Peyer's patch (tissue), 4 donors: ENCODE results near the gene P2RY6.

Experiments
- POLR2A ChIP-seq, 2 donors: fragments of 450-650 bp; IDR thresholded peaks; one replicate each; pipeline ENCODE4 v1.5.1; 2017; ENCODE audit warnings: antibody characterized with exemption in 2 of 2, mild to moderate bottlenecking in 2 of 2, moderate library complexity in 2 of 2
- TF ChIP-seq, protein P1 (sequence below), 6 experiments: fragments of 450-650 bp in 4 of 6; fragments of 200-600 bp in 2 of 6; sonication (generic) in 1 of 6; IDR thresholded peaks; one replicate each; pipeline ENCODE4 v1.5.1; 2017 to 2019; ENCODE audit warnings: antibody characterized with exemption in 6 of 6, mild to moderate bottlenecking in 3 of 6, moderate library complexity in 1 of 6

DNA sequence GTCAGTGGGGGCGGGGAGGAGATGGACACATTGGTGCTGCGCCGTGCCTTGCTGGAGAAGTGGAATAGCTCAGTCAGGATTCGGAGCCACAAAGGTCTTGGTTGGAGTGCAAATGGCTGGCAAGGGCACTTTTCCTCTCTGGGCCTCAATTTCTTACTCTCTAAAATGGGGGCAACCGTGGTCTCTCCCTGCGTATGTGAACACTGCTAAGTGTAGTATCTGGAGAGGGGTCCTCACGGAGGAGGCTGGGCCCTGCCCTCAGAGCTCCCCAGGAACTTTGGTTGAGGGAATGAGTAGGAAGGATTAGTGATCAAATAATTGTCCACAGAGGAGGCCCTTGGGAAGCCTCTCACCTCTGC, 521 bp downstream of the P2RY6 start:
- no peak for TF ChIP-seq POLR2A (IDR thresholded peaks at IDR 0.05)
- TF ChIP-seq, protein P1, sequence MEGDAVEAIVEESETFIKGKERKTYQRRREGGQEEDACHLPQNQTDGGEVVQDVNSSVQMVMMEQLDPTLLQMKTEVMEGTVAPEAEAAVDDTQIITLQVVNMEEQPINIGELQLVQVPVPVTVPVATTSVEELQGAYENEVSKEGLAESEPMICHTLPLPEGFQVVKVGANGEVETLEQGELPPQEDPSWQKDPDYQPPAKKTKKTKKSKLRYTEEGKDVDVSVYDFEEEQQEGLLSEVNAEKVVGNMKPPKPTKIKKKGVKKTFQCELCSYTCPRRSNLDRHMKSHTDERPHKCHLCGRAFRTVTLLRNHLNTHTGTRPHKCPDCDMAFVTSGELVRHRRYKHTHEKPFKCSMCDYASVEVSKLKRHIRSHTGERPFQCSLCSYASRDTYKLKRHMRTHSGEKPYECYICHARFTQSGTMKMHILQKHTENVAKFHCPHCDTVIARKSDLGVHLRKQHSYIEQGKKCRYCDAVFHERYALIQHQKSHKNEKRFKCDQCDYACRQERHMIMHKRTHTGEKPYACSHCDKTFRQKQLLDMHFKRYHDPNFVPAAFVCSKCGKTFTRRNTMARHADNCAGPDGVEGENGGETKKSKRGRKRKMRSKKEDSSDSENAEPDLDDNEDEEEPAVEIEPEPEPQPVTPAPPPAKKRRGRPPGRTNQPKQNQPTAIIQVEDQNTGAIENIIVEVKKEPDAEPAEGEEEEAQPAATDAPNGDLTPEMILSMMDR (IDR thresholded peaks at IDR 0.05), result no peak
